Measurements from ENCODE around the gene NLRP4.
"Not testable (repeated sequence)": the region's sequence is repeated elsewhere in the genome, so short reads cannot be mapped to it uniquely, and the experiment has no call there.

Gene NLRP4

GRCh38 chr19:55882626-55883025 lies 46.3 kb downstream of the NLRP4 start:
- no peak for DNase-seq

- DNase-seq, result no peak
These were observed 62.6 kb downstream of the NLRP4 start for GRCh38 chr19:55898911-55899310.

DNA sequence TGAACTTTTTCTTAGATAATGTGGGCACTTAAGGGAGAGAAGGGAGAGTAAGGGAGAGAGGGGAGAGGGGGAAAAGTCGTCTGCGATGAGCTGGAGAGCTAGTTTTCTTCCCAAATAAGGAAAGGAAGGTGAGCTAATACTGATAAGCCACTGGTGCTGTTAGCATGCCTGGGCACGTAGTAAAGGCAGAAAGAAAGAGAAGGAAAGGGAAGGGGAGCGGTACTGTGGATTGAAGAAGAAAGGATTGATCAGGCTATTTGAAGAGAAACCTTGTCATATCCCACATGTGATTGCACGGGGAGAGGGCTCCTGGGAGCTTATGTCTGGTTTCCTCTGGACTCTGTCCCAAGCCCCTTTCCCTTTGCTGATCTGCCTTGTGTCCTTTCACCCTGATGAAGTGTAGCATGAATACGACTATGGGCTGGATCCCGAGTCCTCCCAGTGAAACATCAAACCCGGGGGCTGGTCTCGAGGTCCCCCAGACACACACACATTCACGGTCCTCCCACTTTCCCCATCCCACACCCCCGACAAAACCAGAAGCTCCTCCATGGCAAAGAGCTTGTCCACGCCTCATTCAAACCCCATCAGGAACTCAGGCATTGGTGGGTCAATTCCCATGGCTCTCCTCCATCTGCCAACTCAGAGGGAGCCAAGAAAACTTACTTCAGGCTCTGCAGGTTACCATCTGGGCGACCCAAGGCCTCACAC lies 65.2 kb downstream of the NLRP4 start:
- no peak for DNase-seq

DNA sequence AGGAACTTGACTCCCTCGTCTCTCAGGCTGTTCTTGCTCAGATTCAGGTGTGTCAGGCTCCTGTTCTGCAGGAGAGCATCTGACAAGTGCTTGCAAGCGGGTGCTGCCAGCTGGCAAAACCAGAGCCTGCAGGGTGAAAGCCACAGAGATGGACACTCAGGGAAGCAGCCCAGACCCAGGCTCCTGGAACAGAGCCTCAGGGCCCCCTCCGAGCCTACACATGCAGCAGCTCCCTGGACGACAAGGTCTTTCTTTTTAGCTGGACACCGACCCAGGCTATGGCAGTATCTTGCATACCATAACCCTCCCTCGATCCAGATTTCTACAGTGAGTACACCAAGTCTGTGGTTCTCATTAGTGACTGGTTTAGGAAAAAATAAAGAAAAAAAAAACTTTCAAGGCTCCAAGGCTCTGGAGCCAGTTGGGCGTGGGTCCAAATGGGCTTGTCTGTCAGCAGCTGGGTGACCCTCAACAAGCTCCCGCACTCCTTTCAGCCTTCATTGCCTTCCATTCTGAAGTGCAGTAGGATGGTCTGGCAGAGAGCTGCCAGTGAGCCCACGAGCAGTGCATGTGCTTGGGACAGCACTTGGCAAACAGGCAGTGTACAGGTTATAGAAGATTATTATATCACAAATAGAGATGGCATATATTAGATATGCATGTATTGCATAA lies 65.9 kb downstream of the NLRP4 start:
- no peak for DNase-seq

- DNase-seq, result no peak
These were observed 70.9 kb downstream of the NLRP4 start for GRCh38 chr19:55907286-55907685.

DNA sequence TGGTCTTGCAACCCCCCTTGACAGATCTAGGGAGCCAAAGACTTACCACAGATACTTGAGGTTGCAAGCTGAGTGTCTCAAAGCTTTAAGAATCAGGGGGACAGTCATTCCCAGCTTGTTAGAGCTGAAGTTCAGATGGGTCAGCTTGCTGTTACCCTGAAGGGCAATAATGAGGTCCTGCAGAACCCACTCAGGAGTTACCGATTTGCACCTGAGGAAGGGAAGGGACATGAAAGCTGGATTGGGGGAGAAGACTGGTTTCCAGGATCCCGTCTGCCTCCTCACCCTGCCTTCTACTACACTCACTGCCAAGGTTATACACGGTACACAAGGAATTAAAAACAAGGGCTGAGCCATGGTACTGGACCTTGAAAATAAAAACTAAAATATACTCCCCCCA lies 71.4 kb downstream of the NLRP4 start:
- DNase-seq, result no peak

GRCh38 chr19:55909801-55910200 lies 73.5 kb downstream of the NLRP4 start:
- no peak for DNase-seq

DNA sequence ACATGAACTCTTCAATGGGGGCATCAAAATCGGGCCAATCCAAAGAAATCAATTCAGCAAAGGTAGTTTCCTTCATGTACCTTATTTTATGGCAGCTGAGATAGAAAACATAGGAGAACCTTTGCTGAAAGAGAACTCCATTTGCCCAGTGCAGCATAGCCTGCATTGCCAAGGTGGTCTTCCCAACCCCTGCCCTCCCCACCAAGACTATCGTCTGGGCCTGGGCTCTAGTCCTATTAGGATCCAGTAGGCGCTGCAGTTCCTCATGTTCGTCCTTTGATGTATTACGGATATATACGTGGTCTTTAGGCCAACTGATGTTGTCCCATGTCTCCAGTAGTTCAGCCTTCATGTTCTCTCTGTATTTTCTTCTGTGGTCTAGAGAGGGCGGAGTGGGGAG lies 76.6 kb downstream of the NLRP4 start:
- no peak for DNase-seq

GRCh38 chr19:55913643-55914268 lies 77.4 kb downstream of the NLRP4 start:
- no peak for DNase-seq

DNA sequence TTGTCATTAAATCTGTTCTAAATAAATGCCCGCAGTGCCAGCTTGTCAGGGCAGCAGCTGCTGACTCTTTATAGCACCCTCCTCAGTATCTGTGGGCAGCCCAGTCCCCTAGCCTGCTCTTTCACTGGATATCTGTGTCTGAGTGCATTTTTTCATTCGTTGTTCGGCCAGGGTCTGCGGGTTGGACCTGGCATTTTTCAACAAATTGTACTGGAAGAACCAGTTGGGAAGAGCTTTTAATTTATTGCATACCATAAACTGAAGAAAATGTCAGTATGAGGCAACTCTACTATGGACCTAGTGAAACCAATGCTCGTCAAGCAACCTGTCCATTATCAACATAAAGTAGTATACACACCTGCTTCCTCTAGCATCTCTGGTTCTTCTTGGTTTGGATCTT lies 87.2 kb downstream of the NLRP4 start:
- DNase-seq, result no peak

GRCh38 chr19:55927991-55928390 lies 91.7 kb downstream of the NLRP4 start:
- DNase-seq, result no peak

GRCh38 chr19:55929258-55929657 lies 92.9 kb downstream of the NLRP4 start:
- not testable (repeated sequence) for DNase-seq

GRCh38 chr19:55930996-55931515 lies 94.7 kb downstream of the NLRP4 start:
- DNase-seq, result no peak

Measured in NCI-H524 (cell line).